Measurements from ENCODE around the gene ZNF830. TPM values are rescaled to one million over a fixed set of nuclear protein-coding genes. Genes with fewer than 3 reads are reported as not detected.

ZNF830 gene
- total RNA-seq, 1 experiment from 2014 or later = 19.2 TPM

GRCh38 chr17:35003778-35004177 lies 42.4 kb downstream of the ZNF830 start:
- no CpG with 5 or more reads among the region's 4 CpGs for WGBS (ENCODE audit: extremely low coverage, insufficient read length, low lambda C conversion rate)
- no peak overlapping the region for H3K27ac Mint-ChIP-seq
- no peak overlapping the region for H3K4me2 ChIP-seq (ENCODE audit: insufficient read depth, insufficient read length, low read length)

More at GRCh38 chr17:35003778-35004177, 42.4 kb downstream of the ZNF830 start:
- Histone ChIP-seq H2BK12ac (ENCODE audit: insufficient read length, low read depth, low read length) (no peak overlapping the region), H3K23me2 (ENCODE audit: insufficient read length, low read depth, low read length, poor library complexity, severe bottlenecking) (no peaks in the 10 kb centered on the region), H3T11ph (ENCODE audit: low read length) (no peak overlapping the region), H3K23ac (ENCODE audit: insufficient read length, low read depth, low read length) (no peak overlapping the region), H4K5ac (ENCODE audit: insufficient read length, low read depth, low read length) (no peak overlapping the region), H3K14ac (ENCODE audit: insufficient read depth, low read length) (no peak overlapping the region), H2BK120ac (ENCODE audit: low read depth, low read length, poor library complexity, severe bottlenecking) (no peak overlapping the region), H3K18ac (ENCODE audit: insufficient read length, low read depth, low read length) (no peak overlapping the region), H3K79me1 (ENCODE audit: insufficient read depth, low read depth, low read length, poor library complexity, severe bottlenecking) (no peaks in the 10 kb centered on the region), H2AK5ac (ENCODE audit: insufficient read length, low read length) (no peak overlapping the region), H2BK20ac (ENCODE audit: low read depth, low read length, poor library complexity, severe bottlenecking) (no peak overlapping the region), H3K9ac (ENCODE audit: extremely low read depth, insufficient read length, low read length) (no peak overlapping the region), H3K9me3 (ENCODE audit: control insufficient read depth, low read depth, low read length) (no peaks in the 10 kb centered on the region), H4K20me1 (ENCODE audit: control insufficient read depth, insufficient read depth, insufficient read length) (no peaks in the 10 kb centered on the region), H3K27ac (ENCODE audit: insufficient read length, low read depth, low read length) (no peak overlapping the region), H2BK15ac (ENCODE audit: low read depth, low read length) (no peak overlapping the region), H3K79me2 (ENCODE audit: insufficient read depth, low read length) (no peaks in the 10 kb centered on the region), H2BK5ac (ENCODE audit: insufficient read length, low read length) (no peak overlapping the region), H3K27me3 (ENCODE audit: insufficient read depth, low read length) (no peaks in the 10 kb centered on the region), H4K8ac (replicated peaks; ENCODE audit: insufficient read length, low read depth, low read length) (no peak overlapping the region), H3K56ac (ENCODE audit: insufficient read length, low read depth, low read length) (no peak overlapping the region), H3K4me1 (ENCODE audit: insufficient read depth, low read length) (no peaks in the 10 kb centered on the region), H4K91ac (ENCODE audit: insufficient read length, low read depth, low read length) (no peak overlapping the region), H3K4ac (ENCODE audit: low read depth, low read length) (no peak overlapping the region), H2AFZ (ENCODE audit: low read length) (no peak overlapping the region)
- Mint-ChIP-seq H3K36me3 (ENCODE audit: insufficient read depth in 1 of 3, low read depth in 3 of 3) (peaks cover 41 to 97% (median 89%) of the 10 kb centered on the region in 3 experiments), H3K9me3 (no peaks in the 10 kb centered on the region), H3K4me1 (no peaks in the 10 kb centered on the region), H3K4me3 (no peak overlapping the region), H3K27me3 (ENCODE audit: low read depth) (no peaks in the 10 kb centered on the region)
- DNase-seq = no peak
- no peak for TF ChIP-seq CTCF (conservative IDR thresholded peaks at IDR 0.05)
